Type B pancreatic cell (in vitro differentiated cells): ENCODE measurements around the gene MALSU1. TPM values are rescaled to one million over a fixed set of nuclear protein-coding genes. Genes with fewer than 3 reads are reported as not detected.

Experiments
- DNase-seq: peaks from one replicate; pipeline ENCODE4 v3.0.0; 2021; ENCODE audit warnings: mixed read lengths; ENCODE audit not compliant: unreplicated experiment; ENCODE audit errors: extremely low spot score
- H3K27ac Mint-ChIP-seq: 2 replicates; pipeline ENCODE4 v1.8.0; 2021; ENCODE audit warnings: mild to moderate bottlenecking, mixed read lengths
- H3K27me3 Mint-ChIP-seq: 2 replicates; pipeline ENCODE4 v1.8.0; 2021; ENCODE audit warnings: mixed read lengths
- H3K36me3 Mint-ChIP-seq: 2 replicates; pipeline ENCODE4 v1.8.0; 2021; ENCODE audit warnings: mixed read lengths
- H3K4me1 Mint-ChIP-seq: one replicate; pipeline ENCODE4 v1.8.0; 2021; ENCODE audit warnings: mixed read lengths; ENCODE audit not compliant: unreplicated experiment
- H3K4me3 Mint-ChIP-seq: 2 replicates; pipeline ENCODE4 v1.8.0; 2021; ENCODE audit warnings: mild to moderate bottlenecking, mixed read lengths
- H3K9me3 Mint-ChIP-seq: 2 replicates; pipeline ENCODE4 v1.8.0; 2021; ENCODE audit warnings: mixed read lengths
- CTCF ChIP-seq: fragments of 200-600 bp; sonication (generic); conservative IDR thresholded peaks from 2 replicates; pipeline ENCODE4 v1.5.0; 2021; ENCODE audit warnings: antibody characterized with exemption, mild to moderate bottlenecking
- long read RNA-seq: library from polyadenylated mRNA; unstranded; transcript quantifications from one replicate; pipeline ENCODE4 v2.0.0, GENCODE V29; 2020
- total RNA-seq: library from RNA; stranded (reverse); gene quantifications from 2 replicates; pipeline ENCODE4 v1.2.1, GENCODE V29; 2021; ENCODE audit warnings: low replicate concordance

The MALSU1 gene
- total RNA-seq, result 50.0 and 50.5 TPM in 2 replicates
- long read RNA-seq, transcript MALSU1-202 (4 exons, 3,044 nt), result major isoform, 21 of 23 reads
- long read RNA-seq, partial matches to known transcripts, result 0 of 23 reads
- long read RNA-seq, other reads (novel, unspliced or antisense), result 1 of 23 reads

DNA sequence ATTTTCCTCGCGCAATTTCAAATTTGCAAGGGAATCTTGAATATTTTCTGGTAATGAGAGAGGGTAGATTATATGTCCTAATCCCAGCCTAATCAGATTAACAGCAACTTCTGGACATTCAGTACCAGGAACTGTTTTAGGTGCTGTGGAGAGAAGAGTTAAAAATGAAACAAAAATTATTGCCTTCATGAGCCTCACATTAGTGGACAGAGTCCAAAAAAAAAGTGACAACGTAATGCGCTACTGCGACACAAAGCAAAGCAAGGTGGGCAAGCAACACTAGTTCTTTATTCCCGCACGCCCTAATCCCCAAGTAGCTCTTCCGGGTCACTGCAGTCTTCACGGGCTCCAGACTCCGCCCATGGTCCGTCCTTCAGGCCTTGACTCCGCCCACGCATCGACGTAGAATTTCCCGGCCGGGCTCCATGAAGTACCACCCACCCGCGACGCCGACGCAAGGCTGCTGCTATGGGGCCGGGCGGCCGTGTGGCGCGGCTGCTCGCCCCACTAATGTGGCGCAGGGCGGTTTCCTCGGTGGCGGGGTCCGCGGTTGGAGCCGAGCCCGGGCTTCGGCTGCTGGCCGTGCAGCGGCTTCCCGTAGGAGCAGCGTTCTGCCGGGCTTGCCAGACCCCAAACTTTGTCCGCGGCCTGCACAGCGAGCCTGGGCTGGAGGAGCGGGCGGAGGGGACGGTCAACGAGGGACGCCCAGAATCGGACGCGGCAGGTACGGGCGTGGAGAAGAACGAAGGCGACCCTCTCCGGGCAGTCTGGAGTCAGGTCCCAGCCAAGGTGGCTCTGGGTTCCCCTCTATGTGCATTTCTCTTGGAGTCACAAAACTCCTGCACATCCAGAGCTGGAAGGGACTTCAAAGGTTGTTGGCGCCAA lies at the start of gene MALSU1:
TSS of gene MALSU1 (plus strand) at position 455 of the 885 bp plus-strand sequence. CDS start at position 469, 14 bp downstream.
- Mint-ChIP-seq H3K27me3 (peaks cover 6% of the 10 kb centered on the region), H3K27ac (peak within 1 kb of the TSS; percentile 95), H3K36me3 (peaks cover 16% of the 10 kb centered on the region), H3K4me1 (peaks cover 27% of the 10 kb centered on the region), H3K4me3 (peak within 1 kb of the TSS; percentile 94), H3K9me3 (peaks cover 5% of the 10 kb centered on the region)
- peak; percentile 93 for DNase-seq
- TF ChIP-seq CTCF, result no peak

DNA sequence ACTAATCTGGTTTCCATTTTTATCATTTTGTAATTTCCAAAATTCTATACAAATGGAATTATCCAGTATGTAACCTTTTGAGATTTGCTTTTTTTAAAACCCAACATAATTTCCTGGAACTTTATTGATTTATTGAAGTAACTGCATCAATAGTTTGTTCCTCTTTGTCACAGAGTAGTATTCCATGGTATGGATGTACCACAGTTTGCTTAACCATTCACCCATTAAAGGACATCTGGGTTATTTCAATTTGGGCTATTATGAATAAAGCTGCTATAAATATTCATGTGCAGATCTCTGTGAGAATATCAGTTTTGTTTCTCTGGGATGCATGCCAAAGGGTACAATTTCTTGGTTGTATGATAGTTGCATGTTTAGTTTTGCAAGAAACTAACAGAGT lies 49.7 kb upstream of the MALSU1 start:
- no peak for DNase-seq
- Mint-ChIP-seq H3K9me3 (no peaks in the 10 kb centered on the region), H3K4me1 (no peaks in the 10 kb centered on the region), H3K36me3 (no peaks in the 10 kb centered on the region), H3K4me3 (no peak overlapping the region), H3K27ac (no peak overlapping the region), H3K27me3 (peaks cover 47% of the 10 kb centered on the region)
- TF ChIP-seq CTCF, result no peak

DNA sequence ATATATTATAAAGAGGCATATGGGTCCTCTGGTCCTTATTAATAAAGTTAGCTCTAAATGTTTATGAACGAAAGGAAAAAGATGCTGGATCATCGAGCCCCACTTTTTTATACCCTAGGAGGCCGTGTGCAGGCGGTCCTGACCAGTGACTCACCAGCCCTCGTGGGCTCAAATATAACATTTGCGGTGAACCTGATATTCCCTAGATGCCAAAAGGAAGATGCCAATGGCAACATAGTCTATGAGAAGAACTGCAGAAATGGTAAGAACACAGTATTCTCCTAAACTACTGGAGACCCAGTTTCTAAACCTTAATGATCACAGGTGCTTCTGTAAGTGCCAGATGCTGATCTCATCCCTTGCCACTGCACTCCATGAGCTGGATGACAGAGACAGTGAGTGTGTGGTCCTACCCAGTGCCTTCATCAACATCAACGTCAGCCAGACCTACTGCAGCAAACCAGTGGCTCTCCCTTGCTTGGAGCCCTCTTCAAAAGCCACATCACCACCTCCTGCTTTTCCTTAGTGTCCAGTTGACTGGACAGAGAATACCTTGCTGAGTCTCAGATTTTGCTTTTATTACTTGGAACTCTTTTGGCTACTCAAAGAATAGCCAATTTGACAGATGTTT lies 45.0 kb upstream of the MALSU1 start:
- no peak for TF ChIP-seq CTCF
- H3K27ac Mint-ChIP-seq, result no peak overlapping the region
- H3K4me1 Mint-ChIP-seq, result no peaks in the 10 kb centered on the region
- H3K36me3 Mint-ChIP-seq, result no peaks in the 10 kb centered on the region
- H3K4me3 Mint-ChIP-seq, result no peak overlapping the region
- peaks cover 27% of the 10 kb centered on the region for H3K27me3 Mint-ChIP-seq
- no peaks in the 10 kb centered on the region for H3K9me3 Mint-ChIP-seq
- no peak for DNase-seq

- DNase-seq, result no peak
- H3K36me3 Mint-ChIP-seq, result no peaks in the 10 kb centered on the region
- no peak overlapping the region for H3K27ac Mint-ChIP-seq
- H3K9me3 Mint-ChIP-seq, result no peaks in the 10 kb centered on the region
- no peaks in the 10 kb centered on the region for H3K4me1 Mint-ChIP-seq
- H3K27me3 Mint-ChIP-seq, result peaks cover 12% of the 10 kb centered on the region
- no peak for TF ChIP-seq CTCF
- H3K4me3 Mint-ChIP-seq, result no peak overlapping the region
Measured at GRCh38 chr7:23256731-23257130, 42.4 kb upstream of the MALSU1 start.

DNA sequence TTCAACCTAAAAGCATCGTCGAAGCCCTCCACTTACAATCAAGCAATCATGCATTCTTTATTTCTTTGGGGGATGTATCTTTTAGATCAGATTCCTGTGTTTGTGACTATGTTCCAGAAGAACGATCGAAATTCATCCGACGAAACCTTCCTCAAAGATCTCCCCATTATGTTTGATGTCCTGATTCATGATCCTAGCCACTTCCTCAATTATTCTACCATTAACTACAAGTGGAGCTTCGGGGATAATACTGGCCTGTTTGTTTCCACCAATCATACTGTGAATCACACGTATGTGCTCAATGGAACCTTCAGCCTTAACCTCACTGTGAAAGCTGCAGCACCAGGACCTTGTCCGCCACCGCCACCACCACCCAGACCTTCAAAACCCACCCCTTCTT lies 38.8 kb upstream of the MALSU1 start:
- Mint-ChIP-seq H3K36me3 (no peaks in the 10 kb centered on the region), H3K9me3 (no peaks in the 10 kb centered on the region), H3K27ac (no peak overlapping the region), H3K27me3 (no peaks in the 10 kb centered on the region), H3K4me1 (no peaks in the 10 kb centered on the region), H3K4me3 (no peak overlapping the region)
- no peak for TF ChIP-seq CTCF
- DNase-seq, result no peak
